ENCODE data around the gene NFYA. TPM values are rescaled to one million over a fixed set of nuclear protein-coding genes. Genes with fewer than 3 reads are reported as not detected.

Gene NFYA
- total RNA-seq, 4 donors from 2014 or later: 11.2 to 32.7 (median 16.0) TPM

DNA sequence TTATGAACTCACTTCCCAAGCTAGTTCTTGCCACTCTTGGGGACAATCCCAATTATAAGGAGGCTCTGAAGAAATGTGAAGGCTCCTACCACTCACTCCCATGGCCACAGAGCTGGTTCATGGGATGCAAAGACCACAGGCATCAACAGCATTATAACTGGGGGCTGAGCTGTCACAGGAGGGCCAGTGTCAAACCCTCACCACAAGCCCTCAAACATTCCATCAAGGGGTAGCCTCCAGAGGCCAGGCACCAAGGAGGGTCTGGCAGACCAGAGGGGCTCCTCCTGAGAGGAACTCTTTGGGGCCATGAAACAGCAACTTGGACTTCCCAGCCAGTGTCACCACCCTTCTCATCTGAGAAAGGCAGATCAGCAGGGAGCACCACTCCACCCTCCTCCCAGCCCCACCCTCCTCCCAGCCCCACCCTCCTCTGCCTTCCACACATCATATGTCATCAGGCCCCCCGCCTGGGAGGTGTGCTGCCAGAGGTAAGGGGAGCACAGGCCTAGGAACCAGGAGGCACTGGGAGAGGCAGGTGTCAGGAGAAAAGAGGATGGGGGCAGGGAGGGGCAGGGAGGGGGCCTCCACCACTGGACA is 31.7 kb upstream of the NFYA start:
- H3K9me3 ChIP-seq: no peaks in the 10 kb centered on the region
- no peak for TF ChIP-seq EP300 (IDR thresholded peaks at IDR 0.05)
- TF ChIP-seq, protein P1, sequence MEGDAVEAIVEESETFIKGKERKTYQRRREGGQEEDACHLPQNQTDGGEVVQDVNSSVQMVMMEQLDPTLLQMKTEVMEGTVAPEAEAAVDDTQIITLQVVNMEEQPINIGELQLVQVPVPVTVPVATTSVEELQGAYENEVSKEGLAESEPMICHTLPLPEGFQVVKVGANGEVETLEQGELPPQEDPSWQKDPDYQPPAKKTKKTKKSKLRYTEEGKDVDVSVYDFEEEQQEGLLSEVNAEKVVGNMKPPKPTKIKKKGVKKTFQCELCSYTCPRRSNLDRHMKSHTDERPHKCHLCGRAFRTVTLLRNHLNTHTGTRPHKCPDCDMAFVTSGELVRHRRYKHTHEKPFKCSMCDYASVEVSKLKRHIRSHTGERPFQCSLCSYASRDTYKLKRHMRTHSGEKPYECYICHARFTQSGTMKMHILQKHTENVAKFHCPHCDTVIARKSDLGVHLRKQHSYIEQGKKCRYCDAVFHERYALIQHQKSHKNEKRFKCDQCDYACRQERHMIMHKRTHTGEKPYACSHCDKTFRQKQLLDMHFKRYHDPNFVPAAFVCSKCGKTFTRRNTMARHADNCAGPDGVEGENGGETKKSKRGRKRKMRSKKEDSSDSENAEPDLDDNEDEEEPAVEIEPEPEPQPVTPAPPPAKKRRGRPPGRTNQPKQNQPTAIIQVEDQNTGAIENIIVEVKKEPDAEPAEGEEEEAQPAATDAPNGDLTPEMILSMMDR (IDR thresholded peaks at IDR 0.05): no peak
- TF ChIP-seq POLR2A (IDR thresholded peaks at IDR 0.05): no peak
- H3K27me3 ChIP-seq: no peaks in the 10 kb centered on the region
- H3K27ac ChIP-seq: no peak overlapping the region
- 80 to 82% methylated on average over 1 of the region's 1 CpG for WGBS, 2 donors
- peaks cover 0 to 13% (median 0%) of the 10 kb centered on the region in 3 donors for H3K36me3 ChIP-seq
- no peak for DNase-seq (ENCODE audit: low spot score in 2 of 2)
- H3K4me3 ChIP-seq: no peak overlapping the region
- H3K4me1 ChIP-seq: no peaks in the 10 kb centered on the region

DNA sequence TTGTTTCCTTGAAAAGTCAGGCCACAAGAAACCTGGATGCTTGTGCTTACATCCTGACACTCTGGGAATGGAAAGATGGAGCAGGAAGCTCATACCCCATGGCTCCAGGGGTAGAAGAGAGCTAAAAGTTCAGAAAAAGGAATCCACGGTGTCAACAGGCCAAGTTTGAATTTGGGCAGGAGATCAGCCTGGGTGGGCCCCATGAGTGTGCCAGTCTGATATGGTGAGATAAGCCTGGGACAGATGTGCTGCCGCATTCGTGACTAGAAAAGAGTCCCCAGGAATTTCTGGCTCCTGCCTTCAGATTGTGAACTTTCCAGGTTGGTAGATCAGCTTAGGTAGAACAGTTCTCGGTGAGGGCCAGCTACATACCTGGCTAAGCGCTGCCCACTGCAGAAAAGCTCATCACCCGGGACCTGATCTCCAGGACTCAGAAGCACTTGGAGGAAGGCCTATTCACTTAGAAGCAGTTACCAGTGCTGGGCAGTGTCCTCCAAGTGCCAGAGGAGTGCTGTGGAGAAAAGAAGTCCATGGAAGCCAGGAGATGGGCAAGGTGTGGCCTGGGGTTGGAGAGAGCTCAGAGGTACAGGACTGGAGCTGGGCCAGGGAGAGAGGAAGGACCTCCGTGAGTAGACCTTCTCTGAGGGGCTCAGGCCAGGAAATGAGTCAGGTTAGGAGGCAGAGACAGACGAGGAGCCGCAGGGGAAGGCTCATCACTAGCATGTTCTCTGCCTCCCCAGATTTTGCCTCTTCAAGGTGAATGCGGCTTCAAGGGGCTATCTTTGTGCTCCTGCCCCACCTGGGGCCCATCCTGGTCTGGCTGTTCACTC is 30.3 kb upstream of the NFYA start, which contains the start of gene TSPO2:
TSPO2 (plus strand) TSS at position 242 of the 830 bp plus-strand sequence; CDS start at position 761, 519 bp downstream.
- H3K4me1 ChIP-seq: no peaks in the 10 kb centered on the region
- DNase-seq (ENCODE audit: low spot score in 2 of 2): no peak
- H3K9me3 ChIP-seq: no peaks in the 10 kb centered on the region
- peaks cover 0 to 13% (median 0%) of the 10 kb centered on the region in 3 donors for H3K36me3 ChIP-seq
- no peak within 1 kb of the TSS for H3K4me3 ChIP-seq
- 91 to 92% methylated on average over 10 of the region's 10 CpGs for WGBS, 2 donors
- TF ChIP-seq, protein P1 (IDR thresholded peaks at IDR 0.05): no peak
- no peak for TF ChIP-seq EP300 (IDR thresholded peaks at IDR 0.05)
- TF ChIP-seq POLR2A (IDR thresholded peaks at IDR 0.05): no peak
- no peaks in the 10 kb centered on the region for H3K27me3 ChIP-seq
- H3K27ac ChIP-seq: no peak within 1 kb of the TSS

DNA sequence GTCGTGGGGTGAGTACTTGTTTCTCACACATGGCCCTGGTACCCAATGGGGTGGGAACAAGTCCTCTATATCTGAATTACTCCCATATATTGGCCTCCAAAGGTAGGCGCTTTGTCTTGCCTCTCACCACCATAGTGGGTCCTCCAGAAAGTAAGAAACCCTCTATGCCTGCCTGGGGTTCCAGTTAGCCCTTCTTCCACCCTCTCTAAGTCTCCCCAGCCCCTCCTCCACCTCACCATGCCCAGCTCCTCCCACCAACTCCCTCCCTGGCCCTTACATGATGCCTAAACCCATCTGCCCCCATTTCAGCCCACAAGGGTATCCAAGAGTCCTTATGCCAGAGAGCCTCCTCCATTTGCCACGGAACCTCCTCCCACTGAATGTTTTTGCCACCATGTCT is 29.6 kb upstream of the NFYA start:
- Histone ChIP-seq H3K4me3 (no peak overlapping the region), H3K9me3 (no peaks in the 10 kb centered on the region), H3K4me1 (no peaks in the 10 kb centered on the region), H3K27ac (no peak overlapping the region), H3K27me3 (no peaks in the 10 kb centered on the region), H3K36me3 (peaks cover 0 to 13% (median 0%) of the 10 kb centered on the region in 3 donors)
- DNase-seq (ENCODE audit: low spot score in 2 of 2): no peak
- 94 to 100% methylated on average over 3 of the region's 3 CpGs for WGBS, 2 donors
- TF ChIP-seq EP300 (IDR thresholded peaks at IDR 0.05) (no peak), POLR2A (IDR thresholded peaks at IDR 0.05) (no peak)
- TF ChIP-seq, protein P1 (IDR thresholded peaks at IDR 0.05): no peak

DNA sequence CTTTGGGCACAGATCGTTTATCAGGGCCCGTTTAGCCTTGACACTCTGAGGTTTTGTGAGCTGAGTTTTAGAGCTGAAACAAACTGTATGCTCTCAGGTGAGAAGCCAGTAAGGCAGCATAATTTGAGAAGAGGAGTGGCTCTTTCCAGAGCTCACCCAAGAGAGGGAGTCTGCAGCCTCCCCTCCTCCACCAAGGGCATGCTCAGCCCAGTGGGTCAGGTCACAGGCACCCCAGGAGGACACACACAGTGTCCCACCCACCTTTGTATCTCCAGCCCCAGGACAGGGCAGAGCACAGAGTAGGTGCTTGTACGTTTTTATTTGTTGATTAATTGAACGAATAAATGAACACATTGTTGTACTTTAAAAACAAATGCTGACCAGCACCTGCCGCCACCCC is 27.1 kb upstream of the NFYA start:
- Histone ChIP-seq H3K27me3 (no peaks in the 10 kb centered on the region), H3K36me3 (peaks cover 0 to 30% (median 0%) of the 10 kb centered on the region in 3 donors), H3K9me3 (no peaks in the 10 kb centered on the region), H3K4me1 (no peaks in the 10 kb centered on the region), H3K27ac (no peak overlapping the region), H3K4me3 (no peak overlapping the region)
- TF ChIP-seq, protein P1 (IDR thresholded peaks at IDR 0.05): no peak
- TF ChIP-seq POLR2A (IDR thresholded peaks at IDR 0.05): no peak
- TF ChIP-seq EP300 (IDR thresholded peaks at IDR 0.05): no peak
- 66 to 72% methylated on average over 5 of the region's 5 CpGs for WGBS, 2 donors
- no peak for DNase-seq (ENCODE audit: low spot score in 2 of 2)

DNA sequence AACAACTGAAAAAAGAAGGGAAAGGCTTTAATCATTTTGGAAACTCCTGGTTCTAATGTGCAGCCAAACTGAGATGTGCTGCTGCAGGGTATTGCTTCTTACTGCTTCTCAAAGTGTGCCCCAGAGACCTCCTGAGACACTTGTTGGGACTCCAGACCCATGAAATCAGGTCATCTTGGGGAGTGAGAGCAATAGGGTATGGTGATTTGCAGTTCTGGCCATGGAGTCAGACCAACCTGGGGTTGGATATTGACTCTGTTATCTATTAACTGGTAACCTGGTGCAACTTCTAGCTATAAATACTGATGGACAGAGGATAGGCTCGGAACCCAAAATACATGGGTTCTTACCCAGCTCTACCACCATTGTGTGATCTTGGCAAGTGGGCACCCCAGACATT is 26.7 kb upstream of the NFYA start:
- Histone ChIP-seq H3K36me3 (peaks cover 0 to 35% (median 0%) of the 10 kb centered on the region in 3 donors), H3K9me3 (no peaks in the 10 kb centered on the region), H3K4me3 (no peak overlapping the region), H3K27me3 (no peaks in the 10 kb centered on the region), H3K4me1 (no peaks in the 10 kb centered on the region), H3K27ac (no peak overlapping the region)
- no peak for DNase-seq (ENCODE audit: low spot score in 2 of 2)
- TF ChIP-seq POLR2A (IDR thresholded peaks at IDR 0.05): no peak
- TF ChIP-seq, protein P1 (IDR thresholded peaks at IDR 0.05): no peak
- no peak for TF ChIP-seq EP300 (IDR thresholded peaks at IDR 0.05)
- WGBS, 2 donors: 93 to 95% methylated on average over 1 of the region's 1 CpG

Data from tibial nerve (tissue), 4 donors.